ENCODE measurements around the gene GNG14. TPM values are rescaled to one million over a fixed set of nuclear protein-coding genes. Genes with fewer than 3 reads are reported as not detected.
"Not testable (repeated sequence)": the region's sequence is repeated elsewhere in the genome, so short reads cannot be mapped to it uniquely, and the experiment has no call there.

Gene GNG14
- total and polyA plus RNA-seq, 2 donors = 0.14 TPM; not detected in 1

DNA sequence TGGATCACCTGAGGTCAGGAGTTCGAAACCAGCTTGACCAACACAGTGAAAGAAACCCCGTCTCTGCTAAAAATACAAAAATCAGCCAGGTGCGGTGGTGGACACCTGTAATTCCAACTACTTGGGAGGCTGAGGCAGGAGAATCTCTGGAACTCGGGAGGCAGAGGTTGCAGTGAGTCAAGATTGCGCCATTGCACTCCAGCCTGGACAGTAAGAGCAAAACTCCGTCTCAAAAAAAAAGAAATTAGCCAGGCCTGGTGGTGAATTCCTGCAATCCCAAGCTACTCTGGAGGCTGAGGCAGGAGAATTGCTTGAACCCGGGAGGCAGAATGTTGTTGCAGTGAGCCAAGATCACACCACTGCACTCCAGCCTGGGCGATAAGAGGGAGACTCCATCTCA is 20.8 kb downstream of the GNG14 start:
- Histone ChIP-seq H3K36me3 (ENCODE audit: control insufficient read depth in 2 of 2, insufficient read depth in 2 of 2, low read length in 1 of 2) (peaks cover 79% of the 10 kb centered on the region in 2 donors), H3K4me1 (ENCODE audit: control insufficient read depth in 2 of 2, insufficient read depth in 2 of 2, low read length in 2 of 2) (no peaks in the 10 kb centered on the region), H3K9me3 (ENCODE audit: control insufficient read depth in 2 of 2, insufficient read depth in 1 of 2, low read length in 1 of 2) (no peaks in the 10 kb centered on the region), H3K27ac (ENCODE audit: low read depth in 1 of 2, low read length in 1 of 2) (no peak overlapping the region), H3K27me3 (ENCODE audit: control insufficient read depth in 2 of 2, insufficient read depth in 1 of 2, low read length in 1 of 2) (no peaks in the 10 kb centered on the region), H3K4me3 (ENCODE audit: low read length in 2 of 2) (no peak overlapping the region)
- DNase-seq (ENCODE audit: low read depth in 6 of 9, low spot score in 9 of 9) = no peak
- WGBS = 98% methylated on average over 8 of the region's 8 CpGs

DNA sequence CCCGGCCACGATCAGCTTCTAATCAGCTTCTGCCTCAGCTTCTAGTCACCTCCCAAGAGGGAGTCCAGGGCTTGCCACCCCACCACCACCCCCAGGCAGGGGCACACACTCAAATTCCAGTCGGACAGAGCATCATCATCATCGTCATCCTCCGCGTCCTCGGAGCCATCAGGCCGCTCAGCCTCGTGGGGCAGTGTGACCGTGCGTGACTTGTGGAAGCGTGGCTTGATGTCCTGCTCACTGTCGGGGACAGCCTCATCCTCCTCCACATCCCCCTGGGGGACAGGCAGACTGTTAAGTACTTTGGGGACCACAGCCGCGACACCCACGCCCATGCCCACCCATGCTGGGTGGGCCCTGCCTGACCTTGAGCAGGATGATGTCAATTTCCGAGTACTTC is 23.4 kb downstream of the GNG14 start:
- H3K4me3 ChIP-seq (ENCODE audit: low read length in 2 of 2) = no peak overlapping the region
- H3K4me1 ChIP-seq (ENCODE audit: control insufficient read depth in 2 of 2, insufficient read depth in 2 of 2, low read length in 2 of 2) = no peaks in the 10 kb centered on the region
- 99% methylated on average over 17 of the region's 17 CpGs for WGBS
- H3K27me3 ChIP-seq (ENCODE audit: control insufficient read depth in 2 of 2, insufficient read depth in 1 of 2, low read length in 1 of 2) = no peaks in the 10 kb centered on the region
- H3K27ac ChIP-seq (ENCODE audit: low read depth in 1 of 2, low read length in 1 of 2) = no peak overlapping the region
- H3K9me3 ChIP-seq (ENCODE audit: control insufficient read depth in 2 of 2, insufficient read depth in 1 of 2, low read length in 1 of 2) = no peaks in the 10 kb centered on the region
- peaks cover 82 to 83% of the 10 kb centered on the region in 2 donors for H3K36me3 ChIP-seq (ENCODE audit: control insufficient read depth in 2 of 2, insufficient read depth in 2 of 2, low read length in 1 of 2)
- DNase-seq (ENCODE audit: low read depth in 6 of 9, low spot score in 9 of 9) = no peak

DNA sequence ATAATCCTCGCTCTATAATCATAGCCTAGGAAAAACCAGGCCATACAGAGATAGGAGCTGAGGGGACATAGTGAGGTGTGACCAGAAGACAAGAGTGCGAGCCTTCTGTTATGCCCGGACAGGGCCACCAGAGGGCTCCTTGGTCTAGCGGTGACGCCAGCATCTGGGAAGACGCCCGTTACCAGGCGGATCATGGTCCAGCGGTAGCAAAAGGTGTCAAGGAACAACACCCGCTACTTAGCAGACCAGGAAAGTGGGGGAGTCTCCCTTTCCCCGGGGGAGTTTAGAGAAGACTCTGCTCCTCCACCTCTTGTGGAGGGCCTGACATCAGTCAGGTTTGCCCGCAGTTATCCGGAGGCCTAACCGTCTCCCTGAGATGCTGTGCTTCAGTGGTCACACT is 24.3 kb downstream of the GNG14 start:
- peaks cover 74 to 83% of the 10 kb centered on the region in 2 donors for H3K36me3 ChIP-seq (ENCODE audit: control insufficient read depth in 2 of 2, insufficient read depth in 2 of 2, low read length in 1 of 2)
- 89% methylated on average over 12 of the region's 14 CpGs for WGBS
- H3K4me1 ChIP-seq (ENCODE audit: control insufficient read depth in 2 of 2, insufficient read depth in 2 of 2, low read length in 2 of 2); H3K4me3 ChIP-seq (ENCODE audit: low read length in 2 of 2); DNase-seq (ENCODE audit: low read depth in 6 of 9, low spot score in 9 of 9); H3K9me3 ChIP-seq (ENCODE audit: control insufficient read depth in 2 of 2, insufficient read depth in 1 of 2, low read length in 1 of 2); H3K27ac ChIP-seq (ENCODE audit: low read depth in 1 of 2, low read length in 1 of 2); H3K27me3 ChIP-seq (ENCODE audit: control insufficient read depth in 2 of 2, insufficient read depth in 1 of 2, low read length in 1 of 2): not testable (repeated sequence)

DNA sequence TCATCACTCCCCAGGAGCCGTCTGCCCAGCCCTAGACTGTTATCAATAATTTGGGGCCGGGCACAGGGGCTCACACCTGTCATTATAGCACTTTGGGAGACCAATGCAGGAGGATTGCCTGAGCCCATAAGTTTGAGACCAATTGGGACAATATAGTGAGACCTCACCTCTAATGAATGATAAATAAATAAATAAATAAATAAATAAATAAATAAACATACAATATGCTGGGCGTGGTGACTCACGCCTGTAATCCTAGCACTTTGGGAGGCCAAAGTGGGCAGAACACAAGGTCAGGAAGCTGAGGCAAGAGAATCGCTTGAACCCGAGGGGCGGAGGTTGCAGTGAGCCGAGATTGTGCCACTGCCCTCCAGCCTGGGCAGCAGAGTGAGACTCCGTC is 25.5 kb downstream of the GNG14 start:
- H3K27ac ChIP-seq (ENCODE audit: low read depth in 1 of 2, low read length in 1 of 2); H3K27me3 ChIP-seq (ENCODE audit: control insufficient read depth in 2 of 2, insufficient read depth in 1 of 2, low read length in 1 of 2); H3K9me3 ChIP-seq (ENCODE audit: control insufficient read depth in 2 of 2, insufficient read depth in 1 of 2, low read length in 1 of 2); H3K4me1 ChIP-seq (ENCODE audit: control insufficient read depth in 2 of 2, insufficient read depth in 2 of 2, low read length in 2 of 2); H3K4me3 ChIP-seq (ENCODE audit: low read length in 2 of 2); DNase-seq (ENCODE audit: low read depth in 6 of 9, low spot score in 9 of 9): not testable (repeated sequence)
- peaks cover 72 to 84% of the 10 kb centered on the region in 2 donors for H3K36me3 ChIP-seq (ENCODE audit: control insufficient read depth in 2 of 2, insufficient read depth in 2 of 2, low read length in 1 of 2)
- 96% methylated on average over 9 of the region's 9 CpGs for WGBS

DNA sequence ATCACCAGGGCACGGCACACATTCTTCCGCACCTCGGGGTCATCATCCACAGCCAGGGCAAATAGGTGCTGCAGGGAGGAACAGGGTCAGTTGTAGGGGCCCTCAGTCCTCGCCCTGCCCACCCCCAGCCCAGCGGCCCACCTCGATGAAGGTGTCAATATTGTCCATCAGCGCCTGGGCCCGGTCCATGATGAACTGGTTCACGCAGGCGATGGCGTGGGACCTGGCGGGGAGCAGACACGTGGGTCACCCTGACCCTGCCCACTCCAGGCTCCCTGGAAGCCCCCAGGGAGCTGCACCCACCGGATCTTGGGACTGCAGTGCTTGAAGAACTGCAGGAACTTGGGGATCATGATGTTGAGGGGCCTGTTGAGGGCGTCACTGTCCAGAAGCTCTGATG is 27.3 kb downstream of the GNG14 start:
- 99% methylated on average over 15 of the region's 15 CpGs for WGBS
- no peak overlapping the region for H3K27ac ChIP-seq (ENCODE audit: low read depth in 1 of 2, low read length in 1 of 2)
- DNase-seq (ENCODE audit: low read depth in 6 of 9, low spot score in 9 of 9) = no peak
- peaks cover 0 to under 1% of the 10 kb centered on the region in 2 donors for H3K4me1 ChIP-seq (ENCODE audit: control insufficient read depth in 2 of 2, insufficient read depth in 2 of 2, low read length in 2 of 2)
- no peak overlapping the region for H3K4me3 ChIP-seq (ENCODE audit: low read length in 2 of 2)
- peaks cover 65 to 86% of the 10 kb centered on the region in 2 donors for H3K36me3 ChIP-seq (ENCODE audit: control insufficient read depth in 2 of 2, insufficient read depth in 2 of 2, low read length in 1 of 2)
- H3K27me3 ChIP-seq (ENCODE audit: control insufficient read depth in 2 of 2, insufficient read depth in 1 of 2, low read length in 1 of 2) = no peaks in the 10 kb centered on the region
- no peaks in the 10 kb centered on the region for H3K9me3 ChIP-seq (ENCODE audit: control insufficient read depth in 2 of 2, insufficient read depth in 1 of 2, low read length in 1 of 2)

DNA sequence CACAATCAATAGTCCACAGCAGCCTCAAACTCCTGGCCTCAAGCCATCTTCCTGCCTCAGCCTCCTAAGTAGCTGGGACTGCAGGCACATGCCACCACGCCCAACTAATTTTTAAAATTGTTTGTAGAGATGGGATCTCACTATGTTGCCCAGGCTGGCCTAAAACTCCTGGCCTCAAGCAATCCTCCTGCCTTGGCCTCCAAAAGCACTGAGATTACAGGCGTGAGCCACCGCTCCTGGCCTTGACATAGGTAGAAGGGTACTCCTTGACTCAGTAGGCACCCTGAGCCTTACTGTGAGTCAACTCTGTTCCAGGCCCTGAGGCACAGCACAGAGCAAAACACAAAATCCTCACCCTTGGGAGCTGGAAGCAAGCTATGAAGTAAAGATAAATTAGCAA is 28.1 kb downstream of the GNG14 start:
- no peak overlapping the region for H3K4me3 ChIP-seq (ENCODE audit: low read length in 2 of 2)
- peaks cover 57 to 83% of the 10 kb centered on the region in 2 donors for H3K36me3 ChIP-seq (ENCODE audit: control insufficient read depth in 2 of 2, insufficient read depth in 2 of 2, low read length in 1 of 2)
- peaks cover 5 to 7% of the 10 kb centered on the region in 2 donors for H3K4me1 ChIP-seq (ENCODE audit: control insufficient read depth in 2 of 2, insufficient read depth in 2 of 2, low read length in 2 of 2)
- DNase-seq (ENCODE audit: low read depth in 6 of 9, low spot score in 9 of 9) = no peak
- no peak overlapping the region for H3K27ac ChIP-seq (ENCODE audit: low read depth in 1 of 2, low read length in 1 of 2)
- no peaks in the 10 kb centered on the region for H3K27me3 ChIP-seq (ENCODE audit: control insufficient read depth in 2 of 2, insufficient read depth in 1 of 2, low read length in 1 of 2)
- no peaks in the 10 kb centered on the region for H3K9me3 ChIP-seq (ENCODE audit: control insufficient read depth in 2 of 2, insufficient read depth in 1 of 2, low read length in 1 of 2)
- 97% methylated on average over 3 of the region's 3 CpGs for WGBS

DNA sequence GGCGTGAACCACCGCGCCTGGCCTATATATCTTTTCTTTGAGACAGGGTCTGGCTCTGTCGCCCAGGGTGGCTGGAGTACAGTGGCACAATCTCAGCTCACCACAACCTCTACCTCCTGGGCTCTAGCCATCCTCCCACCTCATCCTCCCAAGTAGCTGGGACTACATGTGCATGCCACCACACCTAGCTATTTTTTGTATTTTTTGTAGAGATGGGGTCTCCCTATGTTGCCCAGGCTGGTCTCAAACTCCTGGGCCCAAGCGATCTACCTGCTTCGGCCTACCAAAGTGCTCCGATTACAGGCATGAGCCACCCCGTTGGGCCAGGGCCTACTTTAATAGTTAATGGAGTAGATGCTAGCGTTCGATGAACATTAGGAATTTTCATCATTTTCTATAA is 32.5 kb downstream of the GNG14 start:
- Histone ChIP-seq H3K27ac (ENCODE audit: low read depth in 1 of 2, low read length in 1 of 2) (peak overlapping the region in 1 of 2 donors; percentile 30), H3K9me3 (ENCODE audit: control insufficient read depth in 2 of 2, insufficient read depth in 1 of 2, low read length in 1 of 2) (no peaks in the 10 kb centered on the region), H3K4me3 (ENCODE audit: low read length in 2 of 2) (peak overlapping the region in 1 of 2 donors; percentile 63), H3K4me1 (ENCODE audit: control insufficient read depth in 2 of 2, insufficient read depth in 2 of 2, low read length in 2 of 2) (peaks cover 24 to 35% of the 10 kb centered on the region in 2 donors), H3K27me3 (ENCODE audit: control insufficient read depth in 2 of 2, insufficient read depth in 1 of 2, low read length in 1 of 2) (no peaks in the 10 kb centered on the region), H3K36me3 (ENCODE audit: control insufficient read depth in 2 of 2, insufficient read depth in 2 of 2, low read length in 1 of 2) (peaks cover 18 to 45% of the 10 kb centered on the region in 2 donors)
- no peak for DNase-seq (ENCODE audit: low read depth in 6 of 9, low spot score in 9 of 9)
- 95% methylated on average over 10 of the region's 10 CpGs for WGBS

DNA sequence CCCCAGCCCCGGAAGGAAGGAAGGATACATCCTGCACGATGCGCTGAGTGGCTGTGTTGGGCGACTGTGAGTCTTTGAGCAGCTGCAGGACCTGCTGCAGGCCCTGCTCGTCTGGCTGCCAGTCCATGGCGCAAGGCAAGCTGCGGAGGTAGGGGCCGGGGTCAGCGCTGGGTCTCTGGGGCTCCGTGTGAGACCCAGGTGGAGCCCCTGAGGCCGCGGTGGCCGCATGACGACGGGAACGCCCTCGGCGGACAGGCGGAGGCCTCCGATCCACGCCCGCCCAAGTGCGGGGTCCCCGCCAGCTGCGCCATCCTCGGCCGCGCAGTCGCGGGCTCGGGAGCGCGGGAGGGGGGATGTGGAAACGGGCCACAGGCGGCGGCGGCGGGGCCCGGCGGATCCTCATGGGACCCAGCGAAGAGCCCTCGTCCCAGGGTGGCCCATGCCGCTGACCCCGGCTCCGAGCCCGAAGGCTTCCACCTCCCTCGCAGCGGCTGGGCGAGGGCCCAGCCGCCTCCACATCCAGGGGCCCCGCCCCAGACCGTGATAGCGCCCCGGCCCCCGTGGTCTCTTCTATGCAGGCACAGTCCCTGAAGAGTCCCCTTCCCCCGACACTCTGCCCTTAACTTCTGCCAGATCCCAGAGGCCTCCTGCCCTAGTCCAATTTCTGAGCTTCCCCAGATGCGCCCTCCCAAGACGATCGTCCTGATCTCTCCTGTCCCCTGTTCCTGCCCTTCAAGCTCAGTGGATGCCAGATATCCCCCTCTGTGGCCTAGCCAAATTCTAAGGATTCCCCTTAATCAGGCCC is 33.3 kb downstream of the GNG14 start:
- Histone ChIP-seq H3K4me1 (ENCODE audit: control insufficient read depth in 2 of 2, insufficient read depth in 2 of 2, low read length in 2 of 2) (peaks cover 24 to 35% of the 10 kb centered on the region in 2 donors), H3K36me3 (ENCODE audit: control insufficient read depth in 2 of 2, insufficient read depth in 2 of 2, low read length in 1 of 2) (peaks cover 11 to 38% of the 10 kb centered on the region in 2 donors), H3K9me3 (ENCODE audit: control insufficient read depth in 2 of 2, insufficient read depth in 1 of 2, low read length in 1 of 2) (no peaks in the 10 kb centered on the region), H3K4me3 (ENCODE audit: low read length in 2 of 2) (peak overlapping the region; percentile 63 to 100), H3K27ac (ENCODE audit: low read depth in 1 of 2, low read length in 1 of 2) (peak overlapping the region; percentile 39 to 95), H3K27me3 (ENCODE audit: control insufficient read depth in 2 of 2, insufficient read depth in 1 of 2, low read length in 1 of 2) (no peaks in the 10 kb centered on the region)
- 23% methylated on average over 59 of the region's 59 CpGs for WGBS
- peak in 1 of 9 donors; percentile 37 for DNase-seq (ENCODE audit: low read depth in 6 of 9, low spot score in 9 of 9)

DNA sequence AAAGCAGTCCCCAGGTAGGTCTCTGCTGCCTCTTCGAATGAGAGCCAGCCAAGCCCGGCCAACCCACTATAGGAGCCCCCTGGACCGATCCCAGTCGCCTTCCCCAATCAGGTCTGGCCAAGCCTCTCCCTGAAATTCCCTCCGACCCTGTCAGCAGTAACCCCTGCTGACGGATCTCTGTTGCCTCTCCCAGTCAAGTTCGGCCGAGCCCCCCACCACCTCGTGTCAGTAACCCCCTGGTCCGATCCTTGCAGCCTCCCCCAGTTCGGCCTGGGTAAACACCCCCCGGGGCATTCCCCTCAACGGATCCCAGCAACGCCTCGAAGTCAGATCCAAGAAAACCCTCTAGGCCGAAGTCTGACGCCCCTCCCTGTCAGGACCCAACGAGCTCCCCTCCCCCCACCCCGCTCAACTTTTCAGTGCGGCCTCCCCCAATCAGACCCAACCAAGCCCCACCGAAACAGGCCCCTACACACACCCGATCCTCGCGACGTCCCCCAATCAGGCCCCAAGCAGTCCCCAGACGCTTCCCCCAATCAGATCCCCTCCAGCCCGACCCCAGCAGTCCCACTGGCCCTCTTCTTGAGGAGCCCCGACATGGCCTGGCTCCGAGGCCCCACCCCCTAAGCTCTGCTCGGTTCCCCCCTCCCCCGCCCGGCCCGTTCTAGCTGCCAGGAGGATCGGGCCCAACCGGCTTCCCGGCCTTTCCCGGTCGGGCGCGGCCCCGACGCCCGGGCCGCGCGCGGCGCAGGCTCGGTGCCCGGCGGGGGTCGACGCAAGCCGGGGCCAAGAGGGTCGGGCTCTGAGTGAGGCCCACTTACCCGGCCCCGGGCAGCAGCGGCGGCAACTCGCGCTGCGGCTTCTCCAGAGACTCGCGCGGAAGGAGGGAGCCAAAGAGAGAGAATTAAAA is 34.1 kb downstream of the GNG14 start:
- Histone ChIP-seq H3K9me3 (ENCODE audit: control insufficient read depth in 2 of 2, insufficient read depth in 1 of 2, low read length in 1 of 2) (no peaks in the 10 kb centered on the region), H3K4me3 (ENCODE audit: low read length in 2 of 2) (peak overlapping the region; percentile 63 to 100), H3K4me1 (ENCODE audit: control insufficient read depth in 2 of 2, insufficient read depth in 2 of 2, low read length in 2 of 2) (peaks cover 24 to 35% of the 10 kb centered on the region in 2 donors), H3K27me3 (ENCODE audit: control insufficient read depth in 2 of 2, insufficient read depth in 1 of 2, low read length in 1 of 2) (no peaks in the 10 kb centered on the region), H3K36me3 (ENCODE audit: control insufficient read depth in 2 of 2, insufficient read depth in 2 of 2, low read length in 1 of 2) (peaks cover 11 to 30% of the 10 kb centered on the region in 2 donors), H3K27ac (ENCODE audit: low read depth in 1 of 2, low read length in 1 of 2) (peak overlapping the region; percentile 86 to 95)
- DNase-seq (ENCODE audit: low read depth in 6 of 9, low spot score in 9 of 9) = peak in 4 of 9 donors; percentile 47 to 64 (median 55)
- 1% methylated on average over 65 of the region's 65 CpGs for WGBS

All from thymus (tissue), 11 donors.